ENCODE measurements around the gene UEVLD. TPM values are rescaled to one million over a fixed set of nuclear protein-coding genes. Genes with fewer than 3 reads are reported as not detected.

UEVLD gene
- total RNA-seq, 1 donor: 33.2 TPM

GRCh38 chr11:18521122-18521521 is 67.4 kb downstream of the UEVLD start:
- TF ChIP-seq, protein P1, sequence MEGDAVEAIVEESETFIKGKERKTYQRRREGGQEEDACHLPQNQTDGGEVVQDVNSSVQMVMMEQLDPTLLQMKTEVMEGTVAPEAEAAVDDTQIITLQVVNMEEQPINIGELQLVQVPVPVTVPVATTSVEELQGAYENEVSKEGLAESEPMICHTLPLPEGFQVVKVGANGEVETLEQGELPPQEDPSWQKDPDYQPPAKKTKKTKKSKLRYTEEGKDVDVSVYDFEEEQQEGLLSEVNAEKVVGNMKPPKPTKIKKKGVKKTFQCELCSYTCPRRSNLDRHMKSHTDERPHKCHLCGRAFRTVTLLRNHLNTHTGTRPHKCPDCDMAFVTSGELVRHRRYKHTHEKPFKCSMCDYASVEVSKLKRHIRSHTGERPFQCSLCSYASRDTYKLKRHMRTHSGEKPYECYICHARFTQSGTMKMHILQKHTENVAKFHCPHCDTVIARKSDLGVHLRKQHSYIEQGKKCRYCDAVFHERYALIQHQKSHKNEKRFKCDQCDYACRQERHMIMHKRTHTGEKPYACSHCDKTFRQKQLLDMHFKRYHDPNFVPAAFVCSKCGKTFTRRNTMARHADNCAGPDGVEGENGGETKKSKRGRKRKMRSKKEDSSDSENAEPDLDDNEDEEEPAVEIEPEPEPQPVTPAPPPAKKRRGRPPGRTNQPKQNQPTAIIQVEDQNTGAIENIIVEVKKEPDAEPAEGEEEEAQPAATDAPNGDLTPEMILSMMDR (IDR thresholded peaks at IDR 0.05; ENCODE audit: insufficient read depth, low read depth, low read length): no peak
- no peak overlapping the region for H3K4me3 ChIP-seq (ENCODE audit: low read depth, low read length)
- DNase-seq (ENCODE audit: low read depth): no peak

- TF ChIP-seq, protein P1 (IDR thresholded peaks at IDR 0.05; ENCODE audit: insufficient read depth, low read depth, low read length): no peak
- H3K4me3 ChIP-seq (ENCODE audit: low read depth, low read length): no peak overlapping the region
- DNase-seq (ENCODE audit: low read depth): no peak
These were observed 86.2 kb downstream of the UEVLD start for GRCh38 chr11:18502352-18502751.

DNA sequence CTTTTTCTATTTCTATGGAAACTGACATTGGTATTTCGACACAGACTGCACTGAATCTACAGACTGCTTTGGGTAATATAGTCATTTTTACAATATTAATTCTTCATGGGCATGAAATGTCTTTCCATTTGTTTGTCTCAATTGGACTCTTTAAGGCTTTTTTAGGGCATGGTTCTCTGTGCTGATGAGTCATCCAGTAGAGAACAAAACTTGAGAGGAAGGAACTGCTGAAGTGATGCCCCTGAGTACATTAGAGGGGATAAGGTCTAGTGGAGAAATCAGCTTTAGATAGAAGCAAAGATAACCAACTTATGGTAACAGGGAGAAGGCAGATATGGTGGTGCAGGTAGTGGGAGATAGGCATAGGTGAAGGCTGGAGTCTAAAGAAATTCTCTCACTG is 86.9 kb downstream of the UEVLD start:
- DNase-seq (ENCODE audit: low read depth): no peak
- H3K4me3 ChIP-seq (ENCODE audit: low read depth, low read length): no peak overlapping the region
- TF ChIP-seq, protein P1 (IDR thresholded peaks at IDR 0.05; ENCODE audit: insufficient read depth, low read depth, low read length): no peak

DNA sequence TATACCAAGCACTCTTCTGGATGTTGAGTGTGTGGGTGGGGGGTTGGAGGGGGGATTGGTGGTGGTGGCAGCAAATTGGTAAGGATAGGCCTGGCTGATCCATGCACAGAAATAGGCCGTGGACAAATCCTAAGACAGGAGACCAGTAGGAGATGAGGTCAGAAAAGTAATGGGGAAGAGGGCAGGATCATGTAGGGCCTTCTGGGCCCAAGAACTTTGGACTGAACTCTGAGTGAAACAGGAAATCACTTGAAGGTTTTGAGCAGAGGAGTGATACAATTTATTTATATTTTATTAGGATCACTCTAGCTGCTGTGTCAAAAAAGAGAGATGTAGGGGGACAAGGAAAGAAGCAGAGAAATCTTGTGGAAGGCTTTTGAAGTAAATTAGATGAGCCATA is 90.5 kb downstream of the UEVLD start:
- H3K4me3 ChIP-seq (ENCODE audit: low read depth, low read length): no peak overlapping the region
- TF ChIP-seq, protein P1 (IDR thresholded peaks at IDR 0.05; ENCODE audit: insufficient read depth, low read depth, low read length): no peak
- DNase-seq (ENCODE audit: low read depth): no peak

- TF ChIP-seq, protein P1 (IDR thresholded peaks at IDR 0.05; ENCODE audit: insufficient read depth, low read depth, low read length): no peak
- DNase-seq (ENCODE audit: low read depth): no peak
- no peak overlapping the region for H3K4me3 ChIP-seq (ENCODE audit: low read depth, low read length)
These were observed 92.8 kb downstream of the UEVLD start for GRCh38 chr11:18495703-18496102.

- H3K4me3 ChIP-seq (ENCODE audit: low read depth, low read length): no peak overlapping the region
- TF ChIP-seq, protein P1 (IDR thresholded peaks at IDR 0.05; ENCODE audit: insufficient read depth, low read depth, low read length): no peak
- DNase-seq (ENCODE audit: low read depth): no peak
These were observed 93.3 kb downstream of the UEVLD start for GRCh38 chr11:18495271-18495670.

DNA sequence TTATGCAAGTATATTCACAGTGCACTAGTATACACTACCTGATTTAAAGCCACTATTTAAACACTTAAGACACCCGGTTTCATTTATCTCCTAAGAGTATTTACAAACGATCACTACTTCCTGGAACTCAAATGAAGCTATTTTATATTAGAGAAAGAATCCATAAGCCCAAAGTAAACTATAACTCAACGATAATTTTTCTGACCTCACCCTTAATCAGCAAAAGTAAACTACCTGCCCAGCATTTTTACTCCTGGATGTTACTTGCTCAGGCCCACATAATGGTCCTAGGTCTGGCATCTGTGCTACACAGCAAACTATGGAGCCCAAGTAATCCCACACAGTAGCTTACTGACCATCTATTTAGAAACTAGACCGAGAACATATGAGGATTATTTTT is 95.2 kb downstream of the UEVLD start:
- TF ChIP-seq, protein P1 (IDR thresholded peaks at IDR 0.05; ENCODE audit: insufficient read depth, low read depth, low read length): no peak
- DNase-seq (ENCODE audit: low read depth): no peak
- no peak overlapping the region for H3K4me3 ChIP-seq (ENCODE audit: low read depth, low read length)

Measured in fibroblast of villous mesenchyme (primary cell).